ENCODE measurements around the gene SERINC2. TPM values are rescaled to one million over a fixed set of nuclear protein-coding genes. Genes with fewer than 3 reads are reported as not detected.

Gene SERINC2
- total RNA-seq, 1 donor from 2014 or later, result 9.6 TPM

GRCh38 chr1:31368611-31369107 lies 44.4 kb upstream of the SERINC2 start:
- Histone ChIP-seq H3K27ac (no peak overlapping the region), H4K20me1 (ENCODE audit: low read depth) (peaks cover 8% of the 10 kb centered on the region), H3K79me2 (ENCODE audit: low read depth) (no peaks in the 10 kb centered on the region), H3K36me3 (no peaks in the 10 kb centered on the region), H3K9ac (no peak overlapping the region), H3K9me3 (ENCODE audit: low read depth) (no peaks in the 10 kb centered on the region), H3F3A (ENCODE audit: low read depth) (peaks cover 20% of the 10 kb centered on the region), H3K4me1 (peaks cover 10% of the 10 kb centered on the region), H3K4me2 (no peak overlapping the region), H2AFZ (replicated peaks) (no peak overlapping the region), H3K4me3 (no peak overlapping the region), H3K27me3 (peaks cover 11% of the 10 kb centered on the region)
- Mint-ChIP-seq H3K4me3 (no peak overlapping the region), H3K27ac (peak overlapping the region; percentile 46), H3K36me3 (peaks cover 18% of the 10 kb centered on the region), H3K9me3 (no peaks in the 10 kb centered on the region), H3K27me3 (ENCODE audit: insufficient read depth, low read depth) (no peaks in the 10 kb centered on the region), H3K4me1 (peaks cover 35% of the 10 kb centered on the region)
- no peak for DNase-seq (ENCODE audit: low spot score)
- TF ChIP-seq EZH2phosphoT487 (IDR thresholded peaks at IDR 0.05) (no peak), CTCF (IDR thresholded peaks at IDR 0.05) (no peak), EZH2 (IDR thresholded peaks at IDR 0.05) (no peak)

DNA sequence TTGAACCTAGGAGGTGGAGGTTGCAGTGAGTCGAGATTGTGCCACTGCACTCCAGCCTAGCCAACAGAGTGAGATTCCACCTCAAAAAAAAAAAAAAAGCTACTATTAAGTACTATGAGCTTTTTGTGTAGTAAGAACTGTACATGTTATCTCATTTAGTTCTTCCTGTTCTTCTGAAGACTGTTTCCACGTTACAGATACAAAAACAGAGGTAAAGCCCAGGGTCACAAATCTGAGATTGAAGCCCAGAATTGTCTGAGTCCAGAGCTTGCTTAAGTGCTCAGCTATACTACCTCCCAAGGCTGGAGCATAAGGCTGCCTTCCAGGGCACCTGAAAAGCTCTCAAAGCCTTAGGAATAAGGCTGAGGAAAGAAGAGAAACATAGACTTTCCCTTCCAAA lies 43.0 kb upstream of the SERINC2 start:
- no peak for TF ChIP-seq CTCF (IDR thresholded peaks at IDR 0.05)
- TF ChIP-seq EZH2phosphoT487 (IDR thresholded peaks at IDR 0.05), result no peak
- Mint-ChIP-seq H3K4me1 (peaks cover 29% of the 10 kb centered on the region), H3K4me3 (no peak overlapping the region), H3K27ac (no peak overlapping the region), H3K36me3 (peaks cover 13% of the 10 kb centered on the region), H3K9me3 (no peaks in the 10 kb centered on the region), H3K27me3 (ENCODE audit: insufficient read depth, low read depth) (no peaks in the 10 kb centered on the region)
- Histone ChIP-seq H4K20me1 (ENCODE audit: low read depth) (peaks cover 8% of the 10 kb centered on the region), H3K4me2 (no peak overlapping the region), H3F3A (ENCODE audit: low read depth) (peaks cover 28% of the 10 kb centered on the region), H3K9me3 (ENCODE audit: low read depth) (no peaks in the 10 kb centered on the region), H3K4me3 (no peak overlapping the region), H3K27ac (no peak overlapping the region), H3K9ac (no peak overlapping the region), H3K4me1 (peaks cover 16% of the 10 kb centered on the region), H3K36me3 (no peaks in the 10 kb centered on the region), H2AFZ (replicated peaks) (no peak overlapping the region), H3K79me2 (ENCODE audit: low read depth) (no peaks in the 10 kb centered on the region), H3K27me3 (peaks cover 11% of the 10 kb centered on the region)
- no peak for DNase-seq (ENCODE audit: low spot score)

GRCh38 chr1:31370565-31370964 lies 42.4 kb upstream of the SERINC2 start:
- no peaks in the 10 kb centered on the region for H3K36me3 ChIP-seq
- peaks cover 16% of the 10 kb centered on the region for H3K4me1 ChIP-seq
- H3K27ac Mint-ChIP-seq, result no peak overlapping the region
- peaks cover 11% of the 10 kb centered on the region for H3K27me3 ChIP-seq
- no peak overlapping the region for H3K4me2 ChIP-seq
- H3F3A ChIP-seq (ENCODE audit: low read depth), result peaks cover 28% of the 10 kb centered on the region
- H3K79me2 ChIP-seq (ENCODE audit: low read depth), result no peaks in the 10 kb centered on the region
- H4K20me1 ChIP-seq (ENCODE audit: low read depth), result peaks cover 8% of the 10 kb centered on the region
- no peak overlapping the region for H3K4me3 Mint-ChIP-seq
- H3K36me3 Mint-ChIP-seq, result peaks cover 12% of the 10 kb centered on the region
- no peaks in the 10 kb centered on the region for H3K9me3 ChIP-seq (ENCODE audit: low read depth)
- H3K27ac ChIP-seq, result no peak overlapping the region
- H3K4me1 Mint-ChIP-seq, result peaks cover 28% of the 10 kb centered on the region
- no peak for DNase-seq (ENCODE audit: low spot score)
- TF ChIP-seq EZH2 (IDR thresholded peaks at IDR 0.05), result no peak
- TF ChIP-seq EZH2phosphoT487 (IDR thresholded peaks at IDR 0.05), result no peak
- no peak for TF ChIP-seq CTCF (IDR thresholded peaks at IDR 0.05)
- H2AFZ ChIP-seq (replicated peaks), result no peak overlapping the region
- H3K9ac ChIP-seq, result no peak overlapping the region
- H3K27me3 Mint-ChIP-seq (ENCODE audit: insufficient read depth, low read depth), result no peaks in the 10 kb centered on the region
- no peaks in the 10 kb centered on the region for H3K9me3 Mint-ChIP-seq
- H3K4me3 ChIP-seq, result no peak overlapping the region
